Lower leg skin (tissue), 3 donors: Measurements from ENCODE around the gene NEDD4L.

ENCODE experiments used
- POLR2A ChIP-seq, 2 donors: fragments of 450-650 bp; IDR thresholded peaks; one replicate each; pipeline ENCODE4 v1.6.1; 2016 to 2017; ENCODE audit warnings: antibody characterized with exemption in 2 of 2, mild to moderate bottlenecking in 1 of 2, moderate library complexity in 1 of 2
- TF ChIP-seq, protein P1 (sequence below), 3 donors: fragments of 450-650 bp; IDR thresholded peaks; one replicate each; pipeline ENCODE4 v1.5.1; 2016; ENCODE audit warnings: antibody characterized with exemption in 3 of 3, mild to moderate bottlenecking in 3 of 3, moderate library complexity in 2 of 3

- TF ChIP-seq, protein P1, sequence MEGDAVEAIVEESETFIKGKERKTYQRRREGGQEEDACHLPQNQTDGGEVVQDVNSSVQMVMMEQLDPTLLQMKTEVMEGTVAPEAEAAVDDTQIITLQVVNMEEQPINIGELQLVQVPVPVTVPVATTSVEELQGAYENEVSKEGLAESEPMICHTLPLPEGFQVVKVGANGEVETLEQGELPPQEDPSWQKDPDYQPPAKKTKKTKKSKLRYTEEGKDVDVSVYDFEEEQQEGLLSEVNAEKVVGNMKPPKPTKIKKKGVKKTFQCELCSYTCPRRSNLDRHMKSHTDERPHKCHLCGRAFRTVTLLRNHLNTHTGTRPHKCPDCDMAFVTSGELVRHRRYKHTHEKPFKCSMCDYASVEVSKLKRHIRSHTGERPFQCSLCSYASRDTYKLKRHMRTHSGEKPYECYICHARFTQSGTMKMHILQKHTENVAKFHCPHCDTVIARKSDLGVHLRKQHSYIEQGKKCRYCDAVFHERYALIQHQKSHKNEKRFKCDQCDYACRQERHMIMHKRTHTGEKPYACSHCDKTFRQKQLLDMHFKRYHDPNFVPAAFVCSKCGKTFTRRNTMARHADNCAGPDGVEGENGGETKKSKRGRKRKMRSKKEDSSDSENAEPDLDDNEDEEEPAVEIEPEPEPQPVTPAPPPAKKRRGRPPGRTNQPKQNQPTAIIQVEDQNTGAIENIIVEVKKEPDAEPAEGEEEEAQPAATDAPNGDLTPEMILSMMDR (IDR thresholded peaks at IDR 0.05) = no peak
- TF ChIP-seq POLR2A (IDR thresholded peaks at IDR 0.05) = no peak
Measured at GRCh38 chr18:58288921-58289797, 245.1 kb downstream of the NEDD4L start.
